ENCODE results near the gene RNF128.

DNA sequence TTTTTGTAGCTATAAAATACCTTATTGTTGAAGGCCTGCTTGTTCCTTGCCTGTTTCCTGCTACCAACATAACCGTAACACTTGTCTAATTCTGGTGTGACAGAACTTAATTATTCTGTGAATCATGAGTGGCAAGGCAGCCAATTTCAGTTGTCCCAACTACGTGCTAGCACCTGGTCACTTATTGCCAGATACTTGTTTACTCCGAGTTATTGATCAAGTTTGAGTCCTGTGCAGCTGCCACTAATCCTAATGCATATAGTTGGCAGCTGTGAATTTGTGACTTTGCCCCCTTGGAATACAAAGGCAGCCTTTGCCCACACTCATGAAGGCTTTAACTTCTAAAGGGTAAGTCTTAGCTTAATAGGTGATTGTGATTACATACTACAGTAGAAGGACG is 7.8 kb upstream of the RNF128 start:
- TF ChIP-seq, protein P1, sequence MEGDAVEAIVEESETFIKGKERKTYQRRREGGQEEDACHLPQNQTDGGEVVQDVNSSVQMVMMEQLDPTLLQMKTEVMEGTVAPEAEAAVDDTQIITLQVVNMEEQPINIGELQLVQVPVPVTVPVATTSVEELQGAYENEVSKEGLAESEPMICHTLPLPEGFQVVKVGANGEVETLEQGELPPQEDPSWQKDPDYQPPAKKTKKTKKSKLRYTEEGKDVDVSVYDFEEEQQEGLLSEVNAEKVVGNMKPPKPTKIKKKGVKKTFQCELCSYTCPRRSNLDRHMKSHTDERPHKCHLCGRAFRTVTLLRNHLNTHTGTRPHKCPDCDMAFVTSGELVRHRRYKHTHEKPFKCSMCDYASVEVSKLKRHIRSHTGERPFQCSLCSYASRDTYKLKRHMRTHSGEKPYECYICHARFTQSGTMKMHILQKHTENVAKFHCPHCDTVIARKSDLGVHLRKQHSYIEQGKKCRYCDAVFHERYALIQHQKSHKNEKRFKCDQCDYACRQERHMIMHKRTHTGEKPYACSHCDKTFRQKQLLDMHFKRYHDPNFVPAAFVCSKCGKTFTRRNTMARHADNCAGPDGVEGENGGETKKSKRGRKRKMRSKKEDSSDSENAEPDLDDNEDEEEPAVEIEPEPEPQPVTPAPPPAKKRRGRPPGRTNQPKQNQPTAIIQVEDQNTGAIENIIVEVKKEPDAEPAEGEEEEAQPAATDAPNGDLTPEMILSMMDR (conservative IDR thresholded peaks at IDR 0.05): no peak
- TF ChIP-seq EZH2 (IDR thresholded peaks at IDR 0.05; ENCODE audit: low read depth): no peak

Data from PC-9 (cell line).